Measurements from ENCODE around the gene DCAF10. TPM values are rescaled to one million over a fixed set of nuclear protein-coding genes. Genes with fewer than 3 reads are reported as not detected.
A peak's percentile ranks its signal among the peaks of the same experiment; 100 is the strongest.

The DCAF10 gene
- total and polyA plus RNA-seq, 4 donors = 9.7 to 22.2 (median 15.3) TPM

GRCh38 chr9:37908698-37909186 is 108.1 kb downstream of the DCAF10 start:
- DNase-seq (ENCODE audit: low spot score) = peak; percentile 19

More at GRCh38 chr9:37908698-37909186, 108.1 kb downstream of the DCAF10 start:
- Histone ChIP-seq H3K4me3 (ENCODE audit: low read depth in 1 of 3, low read length in 3 of 3) (no peak overlapping the region), H3K9me3 (ENCODE audit: control insufficient read depth in 4 of 4, low read length in 3 of 4) (no peaks in the 10 kb centered on the region), H3K36me3 (ENCODE audit: control insufficient read depth in 4 of 4, insufficient read depth in 3 of 4, low read depth in 1 of 4, low read length in 3 of 4) (no peaks in the 10 kb centered on the region), H3K27ac (ENCODE audit: low read depth in 1 of 2, low read length in 2 of 2) (peak overlapping the region; percentile 16 to 39), H3K9ac (ENCODE audit: low read depth in 1 of 2, low read length in 2 of 2) (no peak overlapping the region), H3K27me3 (ENCODE audit: control insufficient read depth in 4 of 4, insufficient read depth in 4 of 4, low read length in 3 of 4) (no peaks in the 10 kb centered on the region), H3K4me1 (ENCODE audit: control insufficient read depth in 4 of 4, insufficient read depth in 4 of 4, low read length in 3 of 4) (peaks cover 5 to 17% (median 11%) of the 10 kb centered on the region in 4 donors)
- WGBS = 47% methylated on average over 4 of the region's 4 CpGs
- peak; percentile 64 to 73 for TF ChIP-seq JUND (IDR thresholded peaks at IDR 0.05)
- no peak for TF ChIP-seq REST (IDR thresholded peaks at IDR 0.05)
- peak; percentile 14 for TF ChIP-seq ATF3 (IDR thresholded peaks at IDR 0.05)
- no peak for TF ChIP-seq HNF4G (IDR thresholded peaks at IDR 0.05)
- TF ChIP-seq MAX (IDR thresholded peaks at IDR 0.05) = no peak
- no peak for TF ChIP-seq TAF1 (conservative IDR thresholded peaks at IDR 0.05)
- TF ChIP-seq SP1 (IDR thresholded peaks at IDR 0.05) = peak; percentile 40
- peak; percentile 62 for TF ChIP-seq FOXA2 (IDR thresholded peaks at IDR 0.05)
- TF ChIP-seq YY1 (IDR thresholded peaks at IDR 0.05) = peak; percentile 40
- peak in 1 of 2 donors; percentile 31 for TF ChIP-seq GABPA (IDR thresholded peaks at IDR 0.05 in 1 of 2, conservative IDR thresholded peaks at IDR 0.05 in 1 of 2)
- no peak for TF ChIP-seq CTCF (IDR thresholded peaks at IDR 0.05; ENCODE audit: low read depth, low read length, missing input control)
- no peak for TF ChIP-seq NR2F2 (IDR thresholded peaks at IDR 0.05)
- TF ChIP-seq RAD21 (IDR thresholded peaks at IDR 0.05) = peak in 1 of 2 donors; percentile 22
- TF ChIP-seq FOXA1 (IDR thresholded peaks at IDR 0.05) = no peak
- peak; percentile 50 to 69 for TF ChIP-seq HNF4A (conservative IDR thresholded peaks at IDR 0.05)
- TF ChIP-seq ZBTB33 (IDR thresholded peaks at IDR 0.05) = no peak
- peak; percentile 75 to 83 for TF ChIP-seq RXRA (IDR thresholded peaks at IDR 0.05)
- no peak for TF ChIP-seq EGR1 (IDR thresholded peaks at IDR 0.05; ENCODE audit: low read depth in 2 of 2)

Measured in liver (tissue), 9 donors.